WI38 (cell line): Measurements from ENCODE around the gene CYP4B1.
"Not testable (repeated sequence)": the region's sequence is repeated elsewhere in the genome, so short reads cannot be mapped to it uniquely, and the experiment has no call there.

Experiments used
- H3K4me3 ChIP-seq: 2 replicates; pipeline ENCODE4 v1.5.1; 2011; ENCODE audit warnings: low read depth, mild to moderate bottlenecking, control low read depth, low read length
- CTCF ChIP-seq: IDR thresholded peaks from 2 replicates; pipeline ENCODE4 v1.5.1; 2012; ENCODE audit warnings: low read depth, mild to moderate bottlenecking, control low read depth, low read length

Gene CYP4B1

GRCh38 chr1:46798810-46799209, at the start of gene CYP4B1:
TSS of gene CYP4B1 (plus strand) at chr1:46799046. CDS start at chr1:46799082, 36 bp downstream.
- TF ChIP-seq CTCF, result no peak

GRCh38 chr1:46749404-46749803, 49.4 kb upstream of the CYP4B1 start:
- no peak overlapping the region for H3K4me3 ChIP-seq
- TF ChIP-seq CTCF, result no peak

More at GRCh38 chr1:46798810-46799209, at the start of gene CYP4B1:
- no peak within 1 kb of the TSS for H3K4me3 ChIP-seq

GRCh38 chr1:46749921-46750404, 48.9 kb upstream of the CYP4B1 start:
- no peak overlapping the region for H3K4me3 ChIP-seq
- TF ChIP-seq CTCF, result no peak

- no peak overlapping the region for H3K4me3 ChIP-seq
- no peak for TF ChIP-seq CTCF
Observed at GRCh38 chr1:46753985-46754384, 44.9 kb upstream of the CYP4B1 start.

- not testable (repeated sequence) for H3K4me3 ChIP-seq
Observed at GRCh38 chr1:46754707-46755106, 44.1 kb upstream of the CYP4B1 start.

GRCh38 chr1:46755121-46755520, 43.7 kb upstream of the CYP4B1 start:
- no peak for TF ChIP-seq CTCF
- no peak overlapping the region for H3K4me3 ChIP-seq

- no peak overlapping the region for H3K4me3 ChIP-seq
- TF ChIP-seq CTCF, result no peak
Observed at GRCh38 chr1:46757247-46757955, 41.4 kb upstream of the CYP4B1 start.
